HG02840 (cell line): ENCODE measurements around the gene CEP162.
"Not testable (repeated sequence)": the region's sequence is repeated elsewhere in the genome, so short reads cannot be mapped to it uniquely, and the experiment has no call there.

Source experiments
- ATAC-seq: cut with Tn5 transposase; IDR thresholded peaks from one replicate; pipeline ENCODE4 v1.9.1; 2021; ENCODE audit warnings: mild to moderate bottlenecking, moderate library complexity, moderate number of reproducible peaks; ENCODE audit not compliant: unreplicated experiment, low FRiP score

CEP162 gene

DNA sequence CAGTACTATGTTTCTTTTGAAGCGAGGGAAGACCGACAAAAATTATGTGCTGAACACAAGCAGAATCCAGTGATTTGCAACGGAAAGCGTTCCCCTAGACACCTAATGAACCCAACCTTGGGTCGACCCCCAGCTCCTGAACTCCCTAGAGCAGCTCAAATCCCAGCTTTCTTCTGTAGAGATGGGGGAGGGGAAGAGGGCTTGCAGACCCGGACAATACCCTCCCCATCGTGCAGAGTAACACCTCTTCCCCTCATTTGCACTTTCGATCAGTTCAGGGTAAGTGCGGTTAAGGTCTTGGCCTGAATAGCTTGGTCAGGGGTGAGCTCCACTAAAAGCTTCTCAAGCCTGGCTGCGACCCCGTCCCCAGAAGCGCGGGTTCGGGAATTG lies 404 bp downstream of the CEP162 start:
- peak; percentile 1 for ATAC-seq

DNA sequence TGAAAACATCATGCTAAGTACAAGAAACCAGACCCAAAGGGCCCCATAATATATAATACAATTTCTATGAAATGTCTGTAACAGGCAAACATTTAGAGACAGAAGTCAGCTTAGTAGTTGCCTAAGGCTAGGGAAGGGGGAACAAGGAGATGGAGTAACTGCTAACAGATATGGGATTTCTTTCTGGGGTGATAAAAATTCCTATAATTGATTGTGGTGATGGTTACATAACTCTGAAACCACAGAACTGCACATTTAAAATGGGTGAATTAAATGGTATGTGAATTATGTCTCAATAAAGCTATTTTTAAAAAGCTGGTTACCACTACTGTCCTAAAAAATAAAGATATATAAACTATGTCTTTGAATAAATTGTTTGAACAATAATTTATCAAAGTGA lies 3.2 kb downstream of the CEP162 start:
- ATAC-seq: no peak

GRCh38 chr6:84223608-84224007 lies 3.8 kb downstream of the CEP162 start:
- not testable (repeated sequence) for ATAC-seq

GRCh38 chr6:84222426-84222825 lies 5.0 kb downstream of the CEP162 start:
- no peak for ATAC-seq

DNA sequence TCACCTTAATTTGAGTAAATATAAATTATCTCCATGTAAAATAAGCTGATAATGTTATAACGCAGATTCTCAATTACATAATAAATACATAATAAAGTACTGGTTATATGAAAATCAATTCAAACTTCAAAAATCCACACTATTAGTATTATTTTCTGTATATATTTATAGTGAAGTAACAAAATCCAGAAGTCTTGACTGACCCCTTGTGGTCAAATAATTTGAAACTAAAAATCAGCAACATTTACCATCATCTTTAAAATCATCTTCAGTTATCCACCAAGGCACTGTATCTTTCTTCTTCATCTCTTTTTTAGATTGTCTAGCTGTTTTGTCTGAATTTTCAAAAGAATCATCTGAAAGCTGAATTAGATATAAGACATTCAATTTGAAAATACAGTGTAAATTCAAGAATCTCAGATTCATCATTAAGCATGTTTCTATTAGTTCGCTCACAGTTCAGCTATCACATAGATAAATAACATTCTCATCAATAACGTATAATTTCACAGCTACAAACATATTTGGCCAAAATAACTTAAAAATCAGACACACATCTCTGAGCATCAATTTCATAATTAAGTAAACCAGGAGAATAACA lies 6.5 kb downstream of the CEP162 start:
- no peak for ATAC-seq

- no peak for ATAC-seq
Observed at GRCh38 chr6:84218091-84218490, 9.4 kb downstream of the CEP162 start.

DNA sequence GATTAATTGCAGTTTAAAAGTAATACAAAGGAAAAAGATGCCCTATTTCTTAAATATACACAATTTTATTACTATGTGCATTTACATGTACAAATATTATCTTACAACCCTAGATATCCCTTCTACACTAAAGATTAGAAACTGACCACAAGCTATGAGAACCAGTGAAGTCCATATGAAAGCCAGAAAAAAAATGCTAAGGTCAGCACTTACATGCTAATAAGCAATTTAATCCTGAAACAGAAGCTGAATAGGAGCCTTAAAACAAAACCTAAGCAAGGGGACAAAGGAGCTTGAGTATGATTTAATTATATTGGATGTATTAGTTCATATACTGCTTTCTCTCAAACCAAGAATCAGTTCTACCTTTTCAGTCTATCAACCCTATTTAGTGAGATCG lies 14.2 kb downstream of the CEP162 start:
- no peak for ATAC-seq

- no peak for ATAC-seq
Observed at GRCh38 chr6:84204011-84204410, 23.4 kb downstream of the CEP162 start.

- ATAC-seq: not testable (repeated sequence)
Observed at GRCh38 chr6:84199987-84200386, 27.5 kb downstream of the CEP162 start.

- ATAC-seq: no peak
Observed at GRCh38 chr6:84197708-84198107, 29.7 kb downstream of the CEP162 start.

DNA sequence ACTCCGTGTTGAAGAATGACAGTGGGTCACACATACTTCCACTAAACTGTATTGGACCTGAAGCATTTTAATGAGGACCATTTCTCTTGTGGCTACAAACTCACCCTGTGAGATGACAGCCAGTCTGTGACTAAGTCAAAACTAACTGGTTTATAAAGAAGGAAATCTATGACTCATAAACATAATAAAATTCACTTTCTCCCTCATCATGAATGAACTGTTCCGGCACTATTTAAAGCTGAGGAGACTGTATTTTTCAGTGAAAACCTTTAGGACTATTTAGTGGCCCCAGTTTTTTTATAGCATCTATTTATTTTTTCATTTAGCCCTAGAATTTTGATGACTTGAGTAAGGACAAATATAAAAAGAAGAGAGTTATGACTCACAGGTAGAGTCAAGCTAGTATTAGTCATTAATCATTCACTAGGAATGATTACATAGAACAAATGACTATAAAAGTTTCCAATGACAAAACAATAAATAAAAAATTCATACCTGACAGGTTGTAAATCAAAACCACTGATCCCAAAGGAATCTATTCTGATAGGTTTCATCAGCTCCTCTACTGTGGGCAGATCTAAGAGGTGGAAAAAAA lies 34.2 kb downstream of the CEP162 start:
- no peak for ATAC-seq

GRCh38 chr6:84191802-84192201 lies 35.6 kb downstream of the CEP162 start:
- no peak for ATAC-seq

- not testable (repeated sequence) for ATAC-seq
Observed at GRCh38 chr6:84189356-84189755, 38.1 kb downstream of the CEP162 start.

GRCh38 chr6:84183430-84183829 lies 44.0 kb downstream of the CEP162 start:
- no peak for ATAC-seq

- no peak for ATAC-seq
Observed at GRCh38 chr6:84182001-84182400, 45.4 kb downstream of the CEP162 start.

DNA sequence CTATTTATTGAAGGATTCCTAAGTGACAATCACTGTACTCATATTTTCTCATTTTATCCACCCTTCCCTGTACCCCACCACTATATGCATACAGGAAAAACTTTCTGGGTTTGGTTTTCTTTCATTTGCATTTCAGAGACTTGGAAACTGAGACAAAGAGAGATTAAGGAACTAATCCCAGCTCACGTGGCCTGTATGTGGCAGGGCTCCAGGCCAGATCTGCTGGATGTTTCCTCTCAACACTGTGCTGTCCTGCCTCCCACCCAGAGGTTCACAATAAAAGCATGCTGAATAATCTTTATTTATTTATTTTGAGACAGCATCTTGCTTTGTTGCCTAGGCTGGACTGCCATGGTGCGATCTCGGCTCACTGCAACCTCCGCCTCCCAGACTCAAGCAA lies 50.2 kb downstream of the CEP162 start:
- no peak for ATAC-seq

GRCh38 chr6:84172574-84172973 lies 54.9 kb downstream of the CEP162 start:
- no peak for ATAC-seq

DNA sequence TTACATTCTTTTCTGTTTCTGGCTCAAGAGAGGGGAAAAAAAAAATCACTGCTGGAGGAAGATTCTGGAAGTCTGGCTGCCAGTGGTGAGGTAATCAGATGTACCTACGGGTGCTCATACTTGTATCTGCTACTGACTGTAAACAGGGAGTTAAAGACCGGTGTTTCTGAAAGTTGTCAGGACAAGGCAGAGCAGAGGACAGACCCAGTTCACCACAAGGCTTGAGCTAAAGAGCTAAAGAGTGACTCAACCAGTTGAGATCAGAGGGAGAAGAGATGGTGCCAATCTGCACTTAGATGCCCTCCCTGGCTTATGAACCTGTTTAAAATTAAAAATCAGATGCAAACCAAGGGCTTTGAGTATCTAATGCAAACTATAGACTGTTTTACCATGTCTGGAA lies 55.4 kb downstream of the CEP162 start:
- no peak for ATAC-seq

DNA sequence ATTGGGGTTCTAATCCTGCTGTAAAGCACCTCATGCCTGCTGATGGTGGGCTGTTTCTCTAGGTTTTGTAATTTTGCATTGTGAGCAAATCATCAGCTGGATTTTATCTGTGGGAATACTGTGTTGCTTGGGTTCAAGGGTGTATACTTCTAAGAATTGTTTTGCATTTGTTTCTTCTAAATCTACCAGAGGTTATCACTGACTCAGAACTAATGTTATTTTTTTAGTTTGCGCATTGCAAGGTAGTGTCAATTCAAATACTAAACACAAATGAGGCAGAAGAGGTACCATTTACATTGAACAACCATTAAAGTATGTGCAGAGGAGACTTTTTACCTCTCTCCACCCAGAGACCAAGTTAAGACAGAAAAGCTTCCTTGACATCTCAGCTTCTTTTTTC lies 60.0 kb downstream of the CEP162 start:
- ATAC-seq: no peak

DNA sequence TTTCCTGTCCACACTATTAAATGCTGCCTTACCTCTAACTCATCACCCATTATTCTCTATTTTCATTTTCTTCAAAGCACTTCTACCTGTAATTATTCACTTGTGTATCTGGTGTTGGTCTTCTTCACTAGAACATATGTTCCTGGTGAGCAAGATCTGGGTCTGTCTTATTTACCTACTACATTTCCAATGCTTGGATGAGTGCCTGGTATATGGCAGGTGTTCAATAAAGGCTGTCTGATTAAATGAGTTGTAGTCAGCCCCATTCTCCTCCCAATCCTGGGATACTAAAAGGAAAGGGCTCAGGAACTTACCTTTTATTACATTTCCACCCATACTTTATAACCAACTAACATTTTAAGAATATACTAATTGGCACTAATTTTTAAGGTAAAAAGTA lies 61.0 kb downstream of the CEP162 start:
- no peak for ATAC-seq

GRCh38 chr6:84164328-84164727 lies 63.1 kb downstream of the CEP162 start:
- not testable (repeated sequence) for ATAC-seq

- ATAC-seq: no peak
Observed at GRCh38 chr6:84161190-84161589, 66.3 kb downstream of the CEP162 start.

DNA sequence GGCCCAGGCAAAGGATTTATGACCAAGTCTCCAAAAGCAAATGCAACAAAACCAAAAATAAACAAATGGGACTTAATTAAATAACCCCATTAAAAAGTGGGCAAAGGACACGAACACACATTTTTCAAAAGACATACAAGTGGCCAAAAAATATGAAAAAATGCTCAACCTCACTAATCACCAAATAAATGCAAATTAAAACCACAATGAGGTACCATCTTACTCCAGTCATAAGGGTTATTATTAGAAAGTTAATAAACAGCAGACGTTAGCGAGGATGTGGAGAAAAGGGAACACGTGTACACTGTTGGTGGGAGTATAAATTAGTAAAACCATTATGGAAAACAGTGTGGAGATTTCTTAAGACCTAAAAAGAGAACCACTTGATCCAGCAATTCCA lies 71.1 kb downstream of the CEP162 start:
- ATAC-seq: no peak
